Activated CD4-positive, alpha-beta T cell treated with anti-CD3 and anti-CD28 coated beads for 36 hours (primary cell): Measurements from ENCODE around the gene DUSP6. TPM values are rescaled to one million over a fixed set of nuclear protein-coding genes. Genes with fewer than 3 reads are reported as not detected.

Source experiments
- ATAC-seq: fragments of 200-7000 bp; cut with Tn5 transposase; one replicate; pipeline ENCODE4 v1.10.0; 2021; ENCODE audit warnings: mild to moderate bottlenecking, moderate library complexity
- CTCF ChIA-PET: fragments of 350-600 bp; sonication (Branson Sonifier 250); formaldehyde crosslinking; loops from one replicate; lab custom pipeline; 2021; ENCODE audit warnings: antibody characterized with exemption; lab: Charles Lee
- POLR2A ChIA-PET: fragments of 350-600 bp; sonication (Branson Sonifier 250); formaldehyde crosslinking; loops from one replicate; lab custom pipeline; 2021; ENCODE audit warnings: antibody characterized with exemption, inconsistent platforms; lab: Charles Lee
- DNase-seq: peaks from one replicate; pipeline ENCODE4 v3.0.0-alpha.2; 2020
- H3K27ac Mint-ChIP-seq: one replicate; pipeline ENCODE4 v1.8.0; 2021; ENCODE audit warnings: mixed read lengths
- H3K27me3 Mint-ChIP-seq: one replicate; pipeline ENCODE4 v1.8.0; 2021; ENCODE audit warnings: mixed read lengths
- H3K36me3 Mint-ChIP-seq: one replicate; pipeline ENCODE4 v1.8.0; 2021; ENCODE audit warnings: low read depth, mixed read lengths
- H3K4me1 Mint-ChIP-seq: one replicate; pipeline ENCODE4 v1.8.0; 2021; ENCODE audit warnings: mixed read lengths
- H3K4me3 Mint-ChIP-seq: one replicate; pipeline ENCODE4 v1.8.0; 2021; ENCODE audit warnings: mild to moderate bottlenecking, moderate library complexity, mixed read lengths
- H3K9me3 Mint-ChIP-seq: one replicate; pipeline ENCODE4 v1.8.0; 2021; ENCODE audit warnings: low read depth, mixed read lengths
- intact Hi-C, 2 experiments: fragments of 100-400 bp; cut with DNase I in 1 of 2; cut with micrococcal nuclease in 1 of 2; formaldehyde crosslinking; loops; one replicate each; pipeline versions ENCODE4 v1.14.2 to v1.15.1; 2022 to 2024; cut with DNase I, micrococcal nuclease
- total RNA-seq, 2 experiments: library from RNA; stranded (reverse); gene quantifications; one replicate each; pipeline ENCODE4 v1.2.3, GENCODE V29; 2021

The DUSP6 gene
- total RNA-seq, 2 experiments from 2014 or later = 49.9 to 60.9 TPM

- no peak for ATAC-seq
- H3K27me3 Mint-ChIP-seq = peaks cover 5% of the 10 kb centered on the region
These were observed 6.5 kb upstream of the DUSP6 start for GRCh38 chr12:89358805-89359204.

DNA sequence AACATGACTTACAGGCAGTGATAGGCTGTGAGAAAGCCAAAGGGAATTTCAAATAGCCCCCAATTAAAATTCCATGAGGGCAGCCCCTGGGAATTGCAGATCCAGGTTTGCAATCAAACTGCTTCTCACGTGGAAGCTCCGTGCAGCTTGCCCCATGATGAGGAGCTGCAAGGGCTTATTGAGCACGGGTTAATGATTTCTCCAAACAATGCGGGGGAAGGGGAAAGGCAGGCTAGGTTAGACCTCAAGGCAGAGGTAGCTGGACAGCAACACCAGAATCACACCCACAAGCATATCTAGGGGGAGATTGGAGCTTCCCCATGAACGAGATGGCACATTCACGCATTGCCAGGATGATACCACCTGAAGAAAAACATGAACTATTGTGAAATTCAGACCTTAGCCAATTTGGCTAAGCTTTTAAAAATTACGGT is 5.0 kb upstream of the DUSP6 start:
- H3K4me3 Mint-ChIP-seq = no peak overlapping the region
- H3K36me3 Mint-ChIP-seq = no peaks in the 10 kb centered on the region
- H3K27me3 Mint-ChIP-seq = peaks cover 5% of the 10 kb centered on the region
- DNase-seq (no peak), ATAC-seq (no peak)
- peaks cover 21% of the 10 kb centered on the region for H3K4me1 Mint-ChIP-seq
- intact Hi-C loops = no loop called here
- POLR2A ChIA-PET = no interaction called here
- CTCF ChIA-PET = interaction anchor here (0.7 to 1.6 kb wide), 5 partner anchors 20 to 338 kb away, joined by 3 to 5 read pairs (median 4); no protein-coding TSS in a partner anchor
- H3K9me3 Mint-ChIP-seq = no peaks in the 10 kb centered on the region
- no peak overlapping the region for H3K27ac Mint-ChIP-seq

More at GRCh38 chr12:89358805-89359204, 6.5 kb upstream of the DUSP6 start:
- no peak for DNase-seq
- H3K4me1 Mint-ChIP-seq = peaks cover 26% of the 10 kb centered on the region
- intact Hi-C loops = no loop called here
- POLR2A ChIA-PET = no interaction called here
- CTCF ChIA-PET = interaction anchor here (0.7 to 1.6 kb wide), 7 partner anchors 82 to 386 kb away, joined by 3 to 5 read pairs (median 3); no protein-coding TSS in a partner anchor
- H3K27ac Mint-ChIP-seq = no peak overlapping the region
- no peaks in the 10 kb centered on the region for H3K9me3 Mint-ChIP-seq
- no peaks in the 10 kb centered on the region for H3K36me3 Mint-ChIP-seq
- H3K4me3 Mint-ChIP-seq = no peak overlapping the region

- Mint-ChIP-seq H3K4me1 (peaks cover 21% of the 10 kb centered on the region), H3K27ac (no peak overlapping the region), H3K27me3 (peaks cover 5% of the 10 kb centered on the region), H3K9me3 (no peaks in the 10 kb centered on the region), H3K4me3 (no peak overlapping the region), H3K36me3 (no peaks in the 10 kb centered on the region)
- DNase-seq (no peak), ATAC-seq (no peak)
- ChIA-PET POLR2A (no interaction called here), CTCF (no interaction called here)
- intact Hi-C loops = no loop called here
These were observed 3.9 kb upstream of the DUSP6 start for GRCh38 chr12:89356069-89356665.

GRCh38 chr12:89355243-89356068 is 3.2 kb upstream of the DUSP6 start:
- ChIA-PET CTCF (interaction anchor here (1.0 to 2.0 kb wide), 3 partner anchors 9 to 72 kb away, joined by 4 to 5 read pairs (median 5); no protein-coding TSS in a partner anchor), POLR2A (no interaction called here)
- intact Hi-C loops = loop anchor here (2.0 kb wide), 3 partner anchors 19 to 105 kb away; no protein-coding TSS in a partner anchor

DNA sequence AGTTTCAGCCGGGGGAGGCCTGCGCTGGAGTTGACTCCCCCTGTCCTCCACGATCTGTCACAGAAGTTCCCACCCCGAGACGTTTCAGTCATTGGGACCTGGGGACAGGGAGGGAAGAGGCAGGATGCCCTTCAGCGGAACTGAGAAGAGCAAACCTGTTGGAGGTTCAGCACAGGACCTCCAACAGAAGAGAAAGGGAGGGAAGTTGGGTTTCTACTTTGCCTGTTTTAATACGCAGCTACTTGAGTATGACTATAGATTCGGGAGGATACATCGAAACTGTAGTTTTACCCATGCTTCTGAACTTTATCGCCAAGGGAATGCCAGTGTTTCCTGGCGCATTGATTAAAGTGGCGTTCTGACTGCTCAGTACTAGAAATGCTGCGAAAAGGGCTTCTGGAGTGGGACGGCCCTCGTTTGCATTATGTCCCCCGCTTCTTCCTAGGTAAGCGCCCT is 2.3 kb upstream of the DUSP6 start:
- Mint-ChIP-seq H3K36me3 (peaks cover 14% of the 10 kb centered on the region), H3K27ac (peak overlapping the region; percentile 82), H3K9me3 (no peaks in the 10 kb centered on the region), H3K27me3 (peaks cover 1% of the 10 kb centered on the region), H3K4me3 (peak overlapping the region; percentile 86), H3K4me1 (peaks cover 30% of the 10 kb centered on the region)
- intact Hi-C loops = loop anchor here (1.0 to 5.0 kb wide), 9 partner anchors 20 to 1317 kb away; partner anchors contain the start of genes CEP290 (in 1 of the 2) and TMTC3 (in 1 of the 2)
- ChIA-PET POLR2A (interaction anchor here (1.1 to 1.6 kb wide), 2 partner anchors 110 to 316 kb away, joined by 3 to 6 read pairs; no protein-coding TSS in a partner anchor), CTCF (interaction anchor here (0.7 to 2.0 kb wide), 9 partner anchors 9 to 337 kb away, joined by 3 to 5 read pairs (median 4); no protein-coding TSS in a partner anchor)
- ATAC-seq (no peak), DNase-seq (no peak)

More at GRCh38 chr12:89355243-89356068, 3.2 kb upstream of the DUSP6 start:
- peaks cover 5% of the 10 kb centered on the region for H3K36me3 Mint-ChIP-seq
- DNase-seq (no peak), ATAC-seq (no peak)
- peaks cover 23% of the 10 kb centered on the region for H3K4me1 Mint-ChIP-seq
- H3K9me3 Mint-ChIP-seq = no peaks in the 10 kb centered on the region
- peak overlapping the region; percentile 86 for H3K4me3 Mint-ChIP-seq
- peak overlapping the region; percentile 82 for H3K27ac Mint-ChIP-seq
- peaks cover 1% of the 10 kb centered on the region for H3K27me3 Mint-ChIP-seq

DNA sequence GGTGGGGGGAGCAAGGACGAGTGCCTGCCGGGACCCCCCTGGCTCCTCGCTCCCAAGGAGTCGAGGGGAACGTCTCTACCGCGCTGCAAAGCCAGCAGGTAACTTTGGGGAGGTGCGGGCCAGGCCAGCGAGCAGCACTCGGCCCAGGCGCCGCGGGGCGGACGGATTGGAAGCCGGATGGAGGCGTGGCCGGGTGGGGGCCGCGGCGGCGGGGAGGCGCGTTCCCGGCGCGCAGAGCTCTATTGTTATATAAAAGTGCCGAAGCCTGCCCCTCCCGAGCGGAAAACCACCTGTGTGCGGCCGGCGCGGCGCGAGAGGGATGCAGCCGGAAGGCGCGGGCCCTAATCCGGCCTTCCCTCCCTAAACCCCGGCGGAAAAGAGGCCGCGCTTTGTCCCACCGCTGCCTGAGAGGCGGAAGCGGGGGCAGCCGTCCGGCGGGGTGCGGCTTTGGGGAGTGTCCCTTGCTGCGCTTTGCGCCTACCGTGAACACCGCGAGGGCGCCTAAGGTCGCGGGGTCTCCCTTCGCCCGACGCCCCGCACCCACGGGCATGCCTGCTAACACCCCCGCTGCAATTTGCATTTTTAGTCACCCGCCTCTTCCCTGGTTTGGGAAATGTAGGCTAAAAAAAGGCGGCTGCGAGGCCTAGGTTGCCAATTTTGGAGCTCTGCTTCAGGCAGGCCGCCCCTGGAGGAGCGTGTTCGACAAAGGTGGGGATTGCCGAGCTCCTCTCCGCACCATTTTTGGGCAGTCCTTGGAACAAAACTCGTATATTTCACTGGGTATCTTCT is 1.7 kb upstream of the DUSP6 start:
- ATAC-seq (peak; percentile 24), DNase-seq (peak; percentile 88)
- Mint-ChIP-seq H3K27me3 (peaks cover 1% of the 10 kb centered on the region), H3K36me3 (peaks cover 19% of the 10 kb centered on the region), H3K9me3 (no peaks in the 10 kb centered on the region), H3K27ac (peak overlapping the region; percentile 90), H3K4me3 (peak overlapping the region; percentile 86), H3K4me1 (peaks cover 33% of the 10 kb centered on the region)
- intact Hi-C loops = loop anchor here (1.0 to 5.0 kb wide), 18 partner anchors 21 to 1317 kb away; partner anchors contain the start of genes CEP290 (in 1 of the 2), GALNT4 (in 1 of the 2) and TMTC3 (in 1 of the 2)
- ChIA-PET CTCF (interaction anchor here (0.7 to 2.0 kb wide), 10 partner anchors 8 to 336 kb away, joined by 3 to 5 read pairs (median 4); no protein-coding TSS in a partner anchor), POLR2A (interaction anchor here (1.1 to 1.6 kb wide), 2 partner anchors 109 to 315 kb away, joined by 3 to 6 read pairs; no protein-coding TSS in a partner anchor)

GRCh38 chr12:89353188-89353822 is 1.0 kb upstream of the DUSP6 start:
- CTCF ChIA-PET = interaction anchor here (0.6 to 2.0 kb wide), 7 partner anchors 11 to 309 kb away, joined by 3 to 8 read pairs (median 4); no protein-coding TSS in a partner anchor
- intact Hi-C loops = loop anchor here (2.0 to 5.0 kb wide), 13 partner anchors 45 to 1316 kb away; partner anchors contain the start of gene GALNT4 (in 1 of the 2)

DNA sequence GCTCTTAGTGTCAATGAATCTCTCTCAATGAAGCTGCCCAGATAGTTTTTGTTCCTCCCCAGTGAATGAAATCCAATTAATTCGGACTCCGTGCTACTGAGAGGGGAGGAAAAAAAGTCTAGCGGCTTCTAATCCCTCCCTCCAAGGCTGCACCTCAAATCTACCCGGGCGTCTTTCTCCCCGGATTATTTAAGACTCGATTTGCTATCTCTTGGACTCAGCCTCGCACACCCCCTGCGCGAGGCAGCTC is 134 bp downstream of the DUSP6 start:
- H3K4me1 Mint-ChIP-seq = peaks cover 51% of the 10 kb centered on the region
- no peaks in the 10 kb centered on the region for H3K27me3 Mint-ChIP-seq
- peaks cover 36% of the 10 kb centered on the region for H3K36me3 Mint-ChIP-seq
- no peak for DNase-seq
- POLR2A ChIA-PET = interaction anchor here (0.5 to 2.1 kb wide), 7 partner anchors 107 to 314 kb away, joined by 3 to 17 read pairs (median 5); partner anchors contain the start of gene GALNT4
- CTCF ChIA-PET = interaction anchor here (0.6 to 2.4 kb wide), 10 partner anchors 31 to 335 kb away, joined by 3 to 9 read pairs (median 5); no protein-coding TSS in a partner anchor
- intact Hi-C loops = loop anchor here (1.0 to 5.0 kb wide), 21 partner anchors 47 to 1315 kb away; partner anchors contain the start of genes GALNT4 (in 1 of the 2) and POC1B (in 1 of the 2)
- H3K4me3 Mint-ChIP-seq = peak overlapping the region; percentile 86
- no peaks in the 10 kb centered on the region for H3K9me3 Mint-ChIP-seq
- no peak for ATAC-seq
- peak overlapping the region; percentile 92 for H3K27ac Mint-ChIP-seq

More at GRCh38 chr12:89353188-89353822, 1.0 kb upstream of the DUSP6 start:
- Mint-ChIP-seq H3K4me1 (peaks cover 40% of the 10 kb centered on the region), H3K36me3 (peaks cover 26% of the 10 kb centered on the region), H3K27me3 (peaks cover 1% of the 10 kb centered on the region), H3K4me3 (peak overlapping the region; percentile 86), H3K9me3 (no peaks in the 10 kb centered on the region), H3K27ac (peak overlapping the region; percentile 92)
- POLR2A ChIA-PET = interaction anchor here (1.6 to 2.1 kb wide), 2 partner anchors 109 to 128 kb away, joined by 6 to 17 read pairs; no protein-coding TSS in a partner anchor
- ATAC-seq (peak; percentile 25), DNase-seq (peak; percentile 72)

DNA sequence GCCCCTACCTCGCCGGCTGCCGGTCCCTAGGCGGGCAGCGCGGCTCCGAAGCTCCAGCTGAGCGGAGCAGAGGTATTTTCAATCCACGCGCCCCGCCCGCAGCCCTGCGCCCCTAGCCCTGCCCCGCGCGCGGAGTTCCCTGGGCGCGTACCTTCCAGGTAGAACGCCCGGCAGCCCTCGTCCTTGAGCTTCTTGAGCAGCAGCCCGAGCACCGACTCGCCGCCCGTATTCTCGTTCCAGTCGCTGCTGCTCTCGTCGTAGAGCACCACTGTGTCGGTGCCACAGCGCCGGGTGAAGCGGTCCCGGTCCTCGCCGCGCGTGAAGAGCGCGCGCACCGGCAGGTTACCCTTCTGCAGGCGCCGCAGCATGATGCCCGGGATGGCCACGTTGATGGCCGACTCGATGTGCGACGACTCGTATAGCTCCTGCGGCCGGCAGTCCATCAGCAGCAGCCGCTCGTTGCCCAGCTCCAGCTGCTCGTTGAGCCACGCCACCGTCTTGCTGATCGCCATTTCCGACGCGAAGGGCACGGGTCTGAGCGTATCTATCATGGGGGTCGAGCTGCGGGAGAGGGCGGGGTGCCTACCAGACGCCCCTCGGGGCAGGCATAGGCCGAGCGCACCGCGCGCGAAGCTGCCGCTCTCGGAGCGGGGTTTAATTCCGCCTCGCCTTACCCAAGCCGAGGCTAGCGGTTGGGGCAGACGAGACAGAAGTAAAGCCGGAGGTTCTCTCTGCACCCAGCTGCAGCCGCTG is 636 bp downstream of the DUSP6 start:
- peak overlapping the region; percentile 92 for H3K27ac Mint-ChIP-seq
- peaks cover 56% of the 10 kb centered on the region for H3K4me1 Mint-ChIP-seq
- DNase-seq (peak; percentile 64), ATAC-seq (peak; percentile 7)
- peak overlapping the region; percentile 86 for H3K4me3 Mint-ChIP-seq
- CTCF ChIA-PET = interaction anchor here (0.6 to 2.4 kb wide), 13 partner anchors 30 to 358 kb away, joined by 3 to 9 read pairs (median 4); no protein-coding TSS in a partner anchor
- peaks cover 40% of the 10 kb centered on the region for H3K36me3 Mint-ChIP-seq
- H3K9me3 Mint-ChIP-seq = no peaks in the 10 kb centered on the region
- intact Hi-C loops = loop anchor here (1.0 to 5.0 kb wide), 23 partner anchors 47 to 1314 kb away; partner anchors contain the start of genes ATP2B1 (in 1 of the 2), GALNT4 (in 1 of the 2) and POC1B (in 1 of the 2)
- no peaks in the 10 kb centered on the region for H3K27me3 Mint-ChIP-seq
- POLR2A ChIA-PET = interaction anchor here (0.5 to 2.1 kb wide), 8 partner anchors 107 to 313 kb away, joined by 3 to 17 read pairs (median 5); no protein-coding TSS in a partner anchor
